ENCODE data around the gene ADGRG7.

- TF ChIP-seq CTCF (IDR thresholded peaks at IDR 0.05) (no peak), ZFX (IDR thresholded peaks at IDR 0.05; ENCODE audit: borderline replicate concordance) (no peak)
These were observed 1.8 kb downstream of the ADGRG7 start for GRCh38 chr3:100611221-100611620.
